GM23248 (cell line): ENCODE results near the gene LRBA. TPM values are rescaled to one million over a fixed set of nuclear protein-coding genes. Genes with fewer than 3 reads are reported as not detected.

Experiments
- DNase-seq: peaks from one replicate; pipeline ENCODE4 v3.0.0-alpha.2; 2015
- H2AFZ ChIP-seq: fragments of 200-600 bp; sonication (generic); 2 replicates; pipeline ENCODE4 v1.6.1; 2016; ENCODE audit warnings: antibody characterized with exemption
- H3F3A ChIP-seq: fragments of 200-600 bp; sonication (generic); 2 replicates; pipeline ENCODE4 v1.6.1; 2016; ENCODE audit warnings: mild to moderate bottlenecking, antibody characterized with exemption, mixed run types; ENCODE audit not compliant: insufficient read depth
- H3K27ac ChIP-seq: fragments of 200-600 bp; sonication (generic); 2 replicates; pipeline ENCODE4 v1.5.1; 2016; ENCODE audit warnings: mild to moderate bottlenecking
- H3K27me3 ChIP-seq: fragments of 200-600 bp; sonication (generic); replicated peaks from 2 replicates; pipeline ENCODE4 v1.6.1; 2016; ENCODE audit warnings: mild to moderate bottlenecking; ENCODE audit not compliant: insufficient read depth
- H3K36me3 ChIP-seq: fragments of 200-600 bp; sonication (generic); 2 replicates; pipeline ENCODE4 v1.6.1; 2016; ENCODE audit warnings: low read depth, mild to moderate bottlenecking
- H3K4me1 ChIP-seq: fragments of 200-600 bp; sonication (generic); 2 replicates; pipeline ENCODE4 v1.6.1; 2016; ENCODE audit warnings: mild to moderate bottlenecking; ENCODE audit not compliant: insufficient read depth
- H3K4me2 ChIP-seq: fragments of 200-600 bp; sonication (generic); one replicate; pipeline ENCODE4 v1.6.1; 2016; ENCODE audit warnings: mild to moderate bottlenecking; ENCODE audit not compliant: unreplicated experiment
- H3K4me3 ChIP-seq: fragments of 200-600 bp; sonication (generic); 2 replicates; pipeline ENCODE4 v1.5.1; 2016; ENCODE audit warnings: mild to moderate bottlenecking
- H3K79me2 ChIP-seq: fragments of 200-600 bp; sonication (generic); 2 replicates; pipeline ENCODE4 v1.6.1; 2016; ENCODE audit warnings: mild to moderate bottlenecking; ENCODE audit not compliant: insufficient read depth
- H3K9ac ChIP-seq: fragments of 200-600 bp; sonication (generic); 2 replicates; pipeline ENCODE4 v1.6.1; 2016; ENCODE audit warnings: mild to moderate bottlenecking
- H3K9me2 ChIP-seq: fragments of 200-600 bp; sonication (generic); 2 replicates; pipeline ENCODE4 v1.6.1; 2016; ENCODE audit warnings: mixed run types, mild to moderate bottlenecking, moderate library complexity; ENCODE audit not compliant: insufficient read depth
- H3K9me3 ChIP-seq: fragments of 200-600 bp; sonication (generic); one replicate; pipeline ENCODE4 v1.6.1; 2017; ENCODE audit warnings: low read depth
- H4K20me1 ChIP-seq: fragments of 200-600 bp; sonication (generic); 2 replicates; pipeline ENCODE4 v1.6.0; 2016; ENCODE audit not compliant: insufficient read depth
- EZH2 ChIP-seq: fragments of 200-600 bp; sonication (generic); IDR thresholded peaks from 2 replicates; pipeline ENCODE4 v1.6.1; 2018; ENCODE audit warnings: antibody characterized with exemption, mild to moderate bottlenecking; ENCODE audit not compliant: insufficient read depth, poor library complexity, severe bottlenecking
- EZH2phosphoT487 ChIP-seq: fragments of 200-600 bp; sonication (generic); IDR thresholded peaks from 2 replicates; pipeline ENCODE4 v1.6.1; 2018; ENCODE audit warnings: antibody characterized with exemption, moderate library complexity, mild to moderate bottlenecking, low read depth; ENCODE audit not compliant: insufficient read depth
- WGBS, 2 experiments: methylation state at CpG; one replicate each; pipeline ENCODE4 v1.1.6; 2015 to 2017; ENCODE audit warnings: low lambda C conversion rate in 2 of 2, low coverage in 1 of 2; ENCODE audit errors: missing lambda C conversion rate in 2 of 2; 5-methylcytosine and 5-hydroxymethylcytosine counted together
- in situ Hi-C: fragments of 300-500 bp; cut with MboI; formaldehyde crosslinking; loops from 2 replicates; pipeline ENCODE4 v1.15.0; 2020
- polyA plus RNA-seq: library from polyadenylated mRNA; unstranded; fragments of >200 nt; fragmentation: Nextera tagmentation; extraction: Ambion mirVana; gene quantifications from 2 replicates; pipeline ENCODE4 v1.2.1, GENCODE V29; 2016
- total RNA-seq: library from RNA; depleted of rRNA; stranded (reverse); fragments of >200 nt; shearing (Covaris generic); gene quantifications from 2 replicates; pipeline ENCODE4 v1.2.3, GENCODE V29; 2014

The LRBA gene
- total and polyA plus RNA-seq, 2 experiments from 2014 or later: 6.6 to 17.8 TPM

- no peaks in the 10 kb centered on the region for H3K4me1 ChIP-seq
- in situ Hi-C loops: no loop called here
- H3F3A ChIP-seq: no peaks in the 10 kb centered on the region
- DNase-seq: no peak
- H3K27me3 ChIP-seq: no peaks in the 10 kb centered on the region
- H2AFZ ChIP-seq: no peak overlapping the region
- no peak overlapping the region for H3K27ac ChIP-seq
- H3K4me2 ChIP-seq: no peak overlapping the region
- H3K9me2 ChIP-seq: no peaks in the 10 kb centered on the region
- TF ChIP-seq EZH2phosphoT487 (no peak), EZH2 (no peak)
- no peak overlapping the region for H3K9ac ChIP-seq
- no peak overlapping the region for H3K4me3 ChIP-seq
- WGBS, 2 experiments: 95 to 96% methylated on average over 3 of the region's 3 CpGs
- no peaks in the 10 kb centered on the region for H4K20me1 ChIP-seq
- no peaks in the 10 kb centered on the region for H3K9me3 ChIP-seq
- no peaks in the 10 kb centered on the region for H3K36me3 ChIP-seq
- H3K79me2 ChIP-seq: no peaks in the 10 kb centered on the region
Observed at GRCh38 chr4:150983851-150984250, 31.2 kb downstream of the LRBA start.

- H2AFZ ChIP-seq: no peak overlapping the region
- peak; percentile 8 for DNase-seq
- no peak overlapping the region for H3K27ac ChIP-seq
- no peak overlapping the region for H3K9ac ChIP-seq
- H4K20me1 ChIP-seq: no peaks in the 10 kb centered on the region
- H3K27me3 ChIP-seq: no peaks in the 10 kb centered on the region
- 97 to 100% methylated on average over 1 of the region's 1 CpG for WGBS, 2 experiments
- no peaks in the 10 kb centered on the region for H3F3A ChIP-seq
- no peaks in the 10 kb centered on the region for H3K79me2 ChIP-seq
- no peaks in the 10 kb centered on the region for H3K4me1 ChIP-seq
- no peaks in the 10 kb centered on the region for H3K9me3 ChIP-seq
- H3K9me2 ChIP-seq: no peaks in the 10 kb centered on the region
- no peak overlapping the region for H3K4me3 ChIP-seq
- in situ Hi-C loops: no loop called here
- H3K4me2 ChIP-seq: no peak overlapping the region
- TF ChIP-seq EZH2phosphoT487: no peak
- TF ChIP-seq EZH2: no peak
- H3K36me3 ChIP-seq: no peaks in the 10 kb centered on the region
Observed at GRCh38 chr4:150982557-150983233, 32.4 kb downstream of the LRBA start.

- WGBS, 2 experiments: 86 to 93% methylated on average over 3 of the region's 3 CpGs
- Histone ChIP-seq H3K27ac (no peak overlapping the region), H3K4me1 (no peaks in the 10 kb centered on the region), H3K79me2 (no peaks in the 10 kb centered on the region), H3F3A (no peaks in the 10 kb centered on the region), H3K27me3 (no peaks in the 10 kb centered on the region), H4K20me1 (0 out of 2 replicates have a peak, but pooled peaks cover 4% of the 10 kb centered on the region), H3K36me3 (no peaks in the 10 kb centered on the region), H3K4me2 (no peak overlapping the region), H3K9me2 (no peaks in the 10 kb centered on the region), H3K9me3 (no peaks in the 10 kb centered on the region), H3K9ac (no peak overlapping the region), H3K4me3 (no peak overlapping the region), H2AFZ (no peak overlapping the region)
- in situ Hi-C loops: no loop called here
- DNase-seq: no peak
- no peak for TF ChIP-seq EZH2
- TF ChIP-seq EZH2phosphoT487: no peak
Observed at GRCh38 chr4:150978738-150979575, 36.1 kb downstream of the LRBA start.

GRCh38 chr4:150976478-150977118, 38.5 kb downstream of the LRBA start:
- Histone ChIP-seq H3F3A (no peaks in the 10 kb centered on the region), H3K9me3 (no peaks in the 10 kb centered on the region), H3K4me2 (no peak overlapping the region), H3K27ac (no peak overlapping the region), H3K9ac (no peak overlapping the region), H3K4me3 (no peak overlapping the region), H3K79me2 (no peaks in the 10 kb centered on the region), H4K20me1 (0 out of 2 replicates have a peak, but pooled peaks cover 4% of the 10 kb centered on the region), H3K9me2 (no peaks in the 10 kb centered on the region), H3K36me3 (no peaks in the 10 kb centered on the region), H3K4me1 (no peaks in the 10 kb centered on the region), H3K27me3 (no peaks in the 10 kb centered on the region), H2AFZ (no peak overlapping the region)
- TF ChIP-seq EZH2phosphoT487 (no peak), EZH2 (no peak)
- 79 to 84% methylated on average over 11 of the region's 11 CpGs for WGBS, 2 experiments
- no peak for DNase-seq
- in situ Hi-C loops: no loop called here
